WTC11 (cell line): ENCODE measurements around the gene RALY. TPM values are rescaled to one million over a fixed set of nuclear protein-coding genes. Genes with fewer than 3 reads are reported as not detected.

Experiments used
- ATAC-seq: fragments of 200-7000 bp; cut with Tn5 transposase; 2 replicates; pipeline ENCODE4 v1.10.0; 2021; ENCODE audit warnings: mild to moderate bottlenecking, moderate library complexity
- CTCF ChIA-PET: fragments of 300-600 bp; sonication (Branson Sonifier 250); formaldehyde crosslinking; loops from one replicate; lab custom pipeline; 2021; ENCODE audit warnings: antibody characterized with exemption; lab: Charles Lee
- POLR2A ChIA-PET: fragments of 350-600 bp; sonication (Branson Sonifier 250); formaldehyde crosslinking; loops from one replicate; lab custom pipeline; 2021; ENCODE audit warnings: antibody characterized with exemption; lab: Charles Lee
- DNase-seq: peaks from one replicate; pipeline ENCODE4 v3.0.0; 2021; ENCODE audit warnings: low spot score
- H3K27ac Mint-ChIP-seq: 2 replicates; pipeline ENCODE4 v1.8.0; 2021; ENCODE audit warnings: mixed read lengths
- H3K27me3 Mint-ChIP-seq: 2 replicates; pipeline ENCODE4 v1.8.0; 2021; ENCODE audit warnings: low read depth, mild to moderate bottlenecking, moderate library complexity, mixed read lengths
- H3K36me3 Mint-ChIP-seq: 2 replicates; pipeline ENCODE4 v1.8.0; 2021; ENCODE audit warnings: mixed read lengths
- H3K4me1 Mint-ChIP-seq: 2 replicates; pipeline ENCODE4 v1.8.0; 2022; ENCODE audit warnings: mixed read lengths
- H3K4me3 Mint-ChIP-seq: 2 replicates; pipeline ENCODE4 v1.8.0; 2021; ENCODE audit warnings: mild to moderate bottlenecking, moderate library complexity, mixed read lengths
- H3K9me3 Mint-ChIP-seq: 2 replicates; pipeline ENCODE4 v1.8.0; 2021; ENCODE audit warnings: mixed read lengths
- ATF1 ChIP-seq: sonication (generic); formaldehyde crosslinking; IDR thresholded peaks from 2 replicates; pipeline ENCODE4 v1.8.1; 2023; ENCODE audit warnings: mild to moderate bottlenecking, moderate library complexity, missing genetic modification reagents
- CREM ChIP-seq: sonication (generic); formaldehyde crosslinking; IDR thresholded peaks from 2 replicates; pipeline ENCODE4 v1.8.1; 2022; ENCODE audit warnings: mild to moderate bottlenecking, missing genetic modification reagents, moderate library complexity
- CTCF ChIP-seq: fragments of 200-600 bp; IDR thresholded peaks from 2 replicates; pipeline ENCODE4 v1.8.0; 2022; ENCODE audit warnings: antibody characterized with exemption
- ELF4 ChIP-seq: sonication (generic); formaldehyde crosslinking; IDR thresholded peaks from 2 replicates; pipeline ENCODE4 v1.8.1; 2022; ENCODE audit warnings: low read depth, mild to moderate bottlenecking, moderate library complexity, missing genetic modification reagents
- ERG ChIP-seq: fragments of 250-450 bp; sonication (Bioruptor Pico); IDR thresholded peaks from 2 replicates; pipeline ENCODE4 v1.8.0; 2021; ENCODE audit warnings: mild to moderate bottlenecking
- FOXJ3 ChIP-seq: sonication (generic); formaldehyde crosslinking; IDR thresholded peaks from 2 replicates; pipeline ENCODE4 v1.9.0; 2021; ENCODE audit warnings: missing genetic modification reagents, mild to moderate bottlenecking, borderline replicate concordance
- FOXK1 ChIP-seq: sonication (generic); formaldehyde crosslinking; IDR thresholded peaks from 2 replicates; pipeline ENCODE4 v1.8.0; 2022; ENCODE audit warnings: mild to moderate bottlenecking, moderate library complexity, missing genetic modification reagents
- HMGXB4 ChIP-seq: sonication (generic); formaldehyde crosslinking; IDR thresholded peaks from 2 replicates; pipeline ENCODE4 v1.8.1; 2023; ENCODE audit warnings: mild to moderate bottlenecking, moderate library complexity, missing genetic modification reagents
- JUN ChIP-seq: sonication (generic); formaldehyde crosslinking; IDR thresholded peaks from 2 replicates; pipeline ENCODE4 v1.8.0; 2023; ENCODE audit warnings: mild to moderate bottlenecking, missing genetic modification reagents
- NR1H2 ChIP-seq: sonication (generic); formaldehyde crosslinking; IDR thresholded peaks from 2 replicates; pipeline ENCODE4 v1.9.0; 2021; ENCODE audit warnings: mild to moderate bottlenecking, moderate library complexity, missing genetic modification reagents
- RELA ChIP-seq: sonication (generic); formaldehyde crosslinking; IDR thresholded peaks from 2 replicates; pipeline ENCODE4 v1.8.1; 2022; ENCODE audit warnings: missing genetic modification reagents, mild to moderate bottlenecking, borderline replicate concordance
- STAT6 ChIP-seq: sonication (generic); formaldehyde crosslinking; conservative IDR thresholded peaks from 2 replicates; pipeline ENCODE4 v1.8.1; 2023; ENCODE audit warnings: mild to moderate bottlenecking, low read depth, missing genetic modification reagents, moderate library complexity
- USF1 ChIP-seq: sonication (generic); formaldehyde crosslinking; IDR thresholded peaks from 2 replicates; pipeline ENCODE4 v1.8.0; 2022; ENCODE audit warnings: mild to moderate bottlenecking, missing genetic modification reagents
- ZNF121 ChIP-seq: sonication (generic); formaldehyde crosslinking; IDR thresholded peaks from 2 replicates; pipeline ENCODE4 v1.8.0; 2023; ENCODE audit warnings: missing genetic modification reagents
- ZNF263 ChIP-seq: sonication (generic); formaldehyde crosslinking; IDR thresholded peaks from 2 replicates; pipeline ENCODE4 v1.8.1; 2022; ENCODE audit warnings: low read depth, mild to moderate bottlenecking, moderate library complexity, missing genetic modification reagents
- total RNA-seq: library from RNA; stranded (reverse); gene quantifications from 3 replicates; pipeline ENCODE4 v1.2.3, GENCODE V29; 2021

RALY gene
- total RNA-seq, 1 experiment from 2014 or later: 164 TPM

- POLR2A ChIA-PET: no interaction called here
- no peak for ATAC-seq
- Mint-ChIP-seq H3K9me3 (no peaks in the 10 kb centered on the region), H3K4me1 (peaks cover 21% of the 10 kb centered on the region), H3K27me3 (no peaks in the 10 kb centered on the region), H3K4me3 (no peak overlapping the region), H3K36me3 (no peaks in the 10 kb centered on the region)
- no peak for TF ChIP-seq FOXJ3 (CRISPR knock-in tag)
- TF ChIP-seq ZNF121 (CRISPR knock-in tag): no peak
- TF ChIP-seq ATF1: no peak
- TF ChIP-seq RELA (CRISPR knock-in tag): no peak
- no peak for TF ChIP-seq HMGXB4
- TF ChIP-seq, all 79 proteins: peak for 0
- DNase-seq: no peak
- H3K27ac Mint-ChIP-seq: no peak overlapping the region
- CTCF ChIA-PET: interaction anchor here (2.9 kb wide), 1 partner anchor 200 kb away, joined by 13 read pairs; no protein-coding TSS in a partner anchor
Measured at GRCh38 chr20:34062570-34063482, 69.1 kb downstream of the RALY start.

GRCh38 chr20:34064286-34064685, 70.6 kb downstream of the RALY start:
- H3K4me3 Mint-ChIP-seq: no peak overlapping the region
- POLR2A ChIA-PET: no interaction called here
- no peak for DNase-seq
- no peak for TF ChIP-seq ZNF263
- no peak for TF ChIP-seq FOXK1 (CRISPR knock-in tag)
- TF ChIP-seq JUN (CRISPR knock-in tag): no peak
- no peak for TF ChIP-seq CREM
- no peak for TF ChIP-seq ERG (CRISPR knock-in tag)
- no peak for TF ChIP-seq ELF4
- TF ChIP-seq STAT6: no peak
- no peak for TF ChIP-seq CTCF
- no peak for TF ChIP-seq RELA (CRISPR knock-in tag)
- no peak for TF ChIP-seq NR1H2 (CRISPR knock-in tag)
- TF ChIP-seq USF1 (CRISPR knock-in tag): no peak
- TF ChIP-seq, all 79 proteins: peak for 0
- CTCF ChIA-PET: interaction anchor here (2.9 kb wide), 1 partner anchor 201 kb away, joined by 13 read pairs; no protein-coding TSS in a partner anchor
- Mint-ChIP-seq H3K36me3 (no peaks in the 10 kb centered on the region), H3K9me3 (no peaks in the 10 kb centered on the region), H3K27me3 (no peaks in the 10 kb centered on the region), H3K4me1 (peaks cover 35% of the 10 kb centered on the region), H3K27ac (no peak overlapping the region)
- ATAC-seq: no peak
